Inferior parietal cortex (tissue), 1 donor: Measurements from ENCODE around the gene KEAP1.
A peak's percentile ranks its signal among the peaks of the same experiment; 100 is the strongest.
"Not testable (repeated sequence)": the region's sequence is repeated elsewhere in the genome, so short reads cannot be mapped to it uniquely, and the experiment has no call there.

Source experiments
- DNase-seq: peaks from one replicate; pipeline ENCODE4 v3.0.0-alpha.2; 2016; ENCODE audit errors: extremely low spot score

KEAP1 gene

DNA sequence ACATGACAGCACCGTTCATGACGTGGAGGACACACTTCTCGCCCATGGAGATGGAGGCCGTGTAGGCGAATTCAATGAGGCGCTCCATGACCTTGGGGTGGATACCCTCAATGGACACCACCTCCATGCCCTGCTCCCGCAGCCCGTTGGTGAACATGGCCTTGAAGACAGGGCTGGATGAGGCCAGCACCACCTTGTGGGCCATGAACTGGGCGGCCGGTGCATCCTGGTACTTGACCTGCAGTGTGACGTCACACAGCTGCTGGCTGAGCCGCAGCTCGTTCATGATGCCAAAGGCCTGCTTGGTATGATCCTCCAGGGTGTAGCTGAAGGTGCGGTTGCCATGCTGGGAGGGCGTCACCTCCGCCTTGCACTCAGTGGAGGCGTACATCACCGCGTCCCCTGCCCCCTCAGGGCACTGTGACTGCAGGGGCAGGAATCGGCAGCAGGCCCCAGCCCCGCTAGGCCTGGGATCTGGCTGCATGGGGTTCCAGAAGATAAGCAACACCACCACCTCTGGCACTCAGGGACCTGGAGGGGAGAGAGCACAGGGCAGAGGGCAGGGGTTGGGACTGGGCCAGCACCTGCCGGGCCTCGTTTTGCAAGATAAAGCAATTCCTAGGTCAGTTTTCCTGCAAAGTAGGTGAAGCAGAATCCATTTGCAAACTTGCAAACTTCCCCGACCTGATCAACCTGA is 3.5 kb downstream of the KEAP1 start:
- DNase-seq, result no peak

DNA sequence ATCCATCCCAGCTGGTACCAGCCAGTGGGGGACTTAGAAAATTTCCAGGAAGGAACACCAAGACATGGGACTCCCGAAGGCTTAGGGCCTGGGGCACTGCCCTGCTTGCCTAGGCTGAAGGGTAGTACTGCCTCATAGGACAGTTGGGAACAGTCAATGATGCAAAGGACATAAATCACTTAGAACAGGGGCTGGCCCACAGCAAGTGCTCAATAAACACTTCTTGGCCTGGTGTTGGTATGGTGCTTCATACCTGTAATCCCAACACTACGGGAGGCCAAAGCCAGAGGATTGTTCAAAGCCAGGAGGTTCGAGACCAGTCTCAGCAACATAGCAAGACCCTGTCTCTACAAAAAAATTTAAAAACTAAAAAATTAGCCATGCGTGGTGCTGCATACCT is 5.8 kb downstream of the KEAP1 start:
- DNase-seq, result no peak

DNA sequence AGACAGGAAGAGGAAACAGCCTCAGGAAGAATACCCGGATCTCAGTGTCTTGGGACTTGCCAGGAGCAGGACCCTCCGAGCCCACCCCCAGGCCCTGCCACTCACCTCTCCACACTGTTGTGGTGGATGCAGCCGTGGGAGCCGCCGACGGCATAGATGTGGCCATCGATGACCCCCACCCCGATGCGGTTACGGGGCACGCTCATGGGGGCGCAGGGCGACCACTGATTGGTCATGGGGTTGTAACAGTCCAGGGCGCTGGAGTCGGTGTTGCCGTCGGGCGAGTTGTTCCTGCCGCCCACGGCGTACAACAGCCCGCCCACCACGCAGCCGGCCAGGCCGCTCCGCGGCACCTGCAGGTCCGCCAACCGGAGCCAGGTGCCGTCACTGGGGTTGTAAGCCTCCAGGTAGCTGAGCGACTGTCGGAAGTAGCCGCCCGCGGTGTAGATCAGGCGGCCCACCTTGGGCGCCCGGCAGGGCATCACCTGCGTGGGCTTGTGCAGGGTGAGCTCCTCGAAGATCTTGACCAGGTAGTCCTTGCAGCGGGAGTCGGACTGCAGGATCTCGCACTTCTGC is 11.6 kb downstream of the KEAP1 start:
- DNase-seq, result no peak

DNA sequence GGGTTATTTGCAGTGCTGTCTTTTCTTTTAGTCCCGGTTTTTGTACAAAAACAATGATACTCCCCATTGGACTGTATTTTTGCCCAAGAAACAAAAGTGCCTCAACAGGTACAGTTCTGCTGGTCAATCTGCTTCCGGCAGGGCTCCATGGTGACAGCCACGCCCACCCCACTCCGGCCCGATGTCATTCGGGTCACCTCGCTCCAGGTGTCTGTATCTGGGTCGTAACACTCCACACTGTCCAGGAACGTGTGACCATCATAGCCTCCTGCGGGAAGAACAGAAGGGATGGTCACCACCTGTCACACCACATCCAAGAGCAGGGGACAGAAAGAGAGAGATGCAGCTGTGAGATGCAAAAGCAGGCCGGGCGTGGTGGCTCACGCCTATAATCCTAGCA is 16.6 kb downstream of the KEAP1 start:
- DNase-seq, result no peak

DNA sequence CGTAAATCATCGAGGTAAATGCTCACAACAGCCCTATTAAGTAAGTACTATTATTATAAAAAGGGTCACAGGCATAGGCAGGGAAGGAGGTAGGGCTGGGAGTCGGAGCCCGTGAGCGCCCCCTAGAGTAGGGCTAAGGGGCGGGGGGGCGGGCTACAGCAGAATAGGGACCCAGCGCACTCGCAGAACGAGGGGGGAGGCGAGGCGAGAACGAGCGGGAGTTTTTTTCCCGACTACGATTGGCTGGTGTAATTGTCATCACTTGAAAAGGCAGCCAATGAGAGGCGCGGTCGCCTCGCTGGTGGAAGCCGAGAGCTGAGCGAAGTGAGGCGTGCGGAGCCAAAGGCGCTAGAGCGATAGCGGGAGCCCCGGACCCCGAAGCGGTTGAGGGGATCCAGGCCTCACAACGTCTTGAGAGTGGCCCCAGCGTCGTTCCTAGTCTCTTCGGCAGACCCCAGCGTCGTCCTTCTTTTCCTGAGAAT is 24.2 kb downstream of the KEAP1 start:
- peak; percentile 98 for DNase-seq

DNA sequence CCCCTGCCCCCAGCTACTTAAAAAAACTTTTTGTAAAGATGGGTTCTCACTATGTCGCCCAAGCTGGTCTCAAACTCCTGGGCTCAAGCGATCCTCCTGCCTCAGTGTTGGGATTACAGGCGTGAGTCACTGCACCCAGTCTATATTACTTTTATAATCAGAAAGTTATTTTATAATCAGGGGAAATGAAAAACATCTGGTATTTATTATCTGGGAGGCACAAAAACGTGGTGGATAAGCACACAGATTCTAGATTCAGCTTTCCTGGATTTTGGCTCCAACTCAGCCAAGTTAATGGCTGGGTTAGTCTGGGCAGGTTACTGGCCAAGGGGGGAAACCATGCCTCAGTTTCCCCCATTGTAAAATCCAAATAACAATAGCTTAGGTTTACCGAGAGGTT is 24.7 kb downstream of the KEAP1 start:
- DNase-seq, result no peak

DNA sequence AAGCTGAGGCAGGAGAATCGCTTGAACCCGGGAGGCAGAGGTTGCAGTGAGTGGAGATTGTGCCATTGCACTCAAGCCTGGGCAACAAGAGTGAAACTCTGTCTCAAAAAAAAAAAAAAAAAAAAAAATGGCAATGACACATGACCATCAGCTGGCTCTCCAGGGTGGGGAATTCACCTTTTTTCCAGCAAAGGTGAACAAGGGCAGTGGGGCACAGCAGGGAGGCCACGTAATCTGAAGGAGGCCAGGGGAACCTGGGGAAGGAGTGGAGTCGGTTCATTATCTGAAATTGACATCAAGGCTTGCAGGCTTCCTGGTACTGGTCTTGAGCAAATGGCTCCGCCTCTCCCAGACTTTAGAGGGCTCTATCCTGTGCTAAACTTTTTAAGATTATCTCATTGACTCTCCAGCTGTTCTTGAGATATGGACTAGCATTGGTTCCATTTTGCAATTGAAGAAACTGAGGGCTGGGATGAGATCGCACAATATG is 28.1 kb downstream of the KEAP1 start:
- DNase-seq, result no peak

DNA sequence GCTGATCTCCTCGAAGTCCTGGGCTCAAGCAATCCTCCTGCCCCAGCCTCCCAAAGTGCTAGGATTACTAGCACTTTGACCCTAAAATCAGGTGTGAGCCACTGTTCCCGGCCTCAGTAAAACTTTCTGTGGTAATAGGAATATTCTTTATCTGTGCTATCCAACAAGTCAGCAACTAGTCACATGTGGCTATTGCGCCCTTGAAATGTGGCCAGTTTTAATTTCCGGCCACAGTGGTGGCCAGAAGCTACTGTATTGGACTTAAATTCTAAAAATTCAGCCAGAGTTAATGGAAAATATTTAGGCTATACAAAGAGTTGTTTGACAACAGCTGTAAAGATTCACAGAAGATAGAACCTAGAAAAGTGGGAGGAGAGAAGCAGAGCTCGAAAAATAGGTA is 30.0 kb downstream of the KEAP1 start:
- DNase-seq, result no peak

DNA sequence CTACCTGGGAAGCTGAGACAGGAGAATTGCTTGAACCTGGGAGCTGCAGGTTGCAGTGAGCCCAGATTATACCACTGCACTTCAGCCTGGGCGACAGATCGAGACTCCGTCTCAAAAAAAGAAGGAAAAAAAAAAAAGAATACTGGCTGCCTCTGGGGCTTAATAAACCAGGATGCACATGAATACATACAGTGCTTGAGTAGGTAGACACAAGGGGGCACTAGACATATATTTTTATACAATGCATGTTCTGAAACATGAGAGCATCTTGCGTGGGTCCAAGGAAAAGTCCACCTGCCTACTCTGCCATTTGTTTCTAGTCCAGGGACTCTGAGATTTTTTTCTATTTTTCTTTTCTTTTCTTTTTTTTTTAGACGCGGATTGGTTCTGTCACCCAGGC is 31.2 kb downstream of the KEAP1 start:
- no peak for DNase-seq

DNA sequence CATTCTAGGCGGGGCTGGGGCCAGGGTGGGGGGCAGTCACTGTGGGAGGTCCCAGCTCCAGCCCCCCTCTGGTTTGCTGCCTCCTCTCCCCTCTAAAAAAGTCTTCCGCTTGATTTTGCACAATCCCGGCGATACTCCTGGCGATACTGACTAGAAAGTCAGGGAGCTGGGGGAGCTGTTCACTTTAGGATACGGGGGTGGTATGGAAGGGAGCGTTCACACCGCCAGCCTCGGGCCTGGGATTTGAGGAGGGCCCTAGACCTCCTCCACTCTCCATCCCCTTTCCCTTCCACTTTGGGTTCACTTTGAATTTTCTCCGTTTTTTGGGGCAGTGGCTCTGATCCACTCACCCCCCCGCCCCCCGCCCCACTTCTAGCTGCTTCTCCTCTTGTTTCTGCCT is 35.0 kb downstream of the KEAP1 start:
- DNase-seq, result no peak

DNA sequence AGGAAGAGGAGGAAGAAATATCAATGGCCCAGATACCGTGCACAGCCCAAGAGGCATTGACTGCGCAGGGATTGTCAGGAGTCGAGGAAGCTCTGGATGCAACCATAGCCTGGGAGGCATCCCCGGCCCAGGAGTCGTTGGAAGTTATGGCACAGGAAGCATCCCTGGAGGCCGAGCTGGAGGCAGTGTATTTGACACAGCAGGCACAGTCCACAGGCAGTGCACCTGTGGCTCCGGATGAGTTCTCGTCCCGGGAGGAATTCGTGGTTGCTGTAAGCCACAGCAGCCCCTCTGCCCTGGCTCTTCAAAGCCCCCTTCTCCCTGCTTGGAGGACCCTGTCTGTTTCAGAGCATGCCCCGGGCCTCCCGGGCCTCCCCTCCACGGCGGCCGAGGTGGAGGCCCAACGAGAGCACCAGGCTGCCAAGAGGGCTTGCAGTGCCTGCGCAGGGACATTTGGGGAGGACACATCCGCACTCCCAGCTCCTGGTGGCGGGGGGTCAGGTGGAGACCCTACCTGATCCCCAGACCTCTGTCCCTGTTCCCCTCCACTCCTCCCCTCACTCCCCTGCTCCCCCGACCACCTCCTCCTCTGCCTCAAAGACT is 36.0 kb downstream of the KEAP1 start:
- DNase-seq, result no peak

DNA sequence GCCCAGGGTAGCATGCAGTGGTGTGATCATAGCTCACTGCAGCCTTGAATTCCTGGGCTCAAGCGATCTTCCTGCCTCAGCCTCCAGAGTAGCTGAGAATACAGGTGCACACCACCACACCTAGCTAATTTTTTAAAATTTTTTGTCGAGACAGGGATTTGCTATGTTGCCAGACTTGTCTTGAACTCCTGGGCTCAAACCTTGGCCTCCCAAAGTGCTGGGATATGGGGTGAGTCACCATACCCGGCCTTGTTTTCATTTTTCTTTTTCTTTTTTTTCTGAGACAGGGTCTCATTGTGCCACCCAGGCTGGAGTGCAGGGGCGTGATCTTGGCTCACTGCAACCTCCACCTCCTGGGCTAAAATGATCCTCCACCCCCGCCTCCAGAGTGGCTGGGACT is 38.7 kb downstream of the KEAP1 start:
- DNase-seq, result no peak

DNA sequence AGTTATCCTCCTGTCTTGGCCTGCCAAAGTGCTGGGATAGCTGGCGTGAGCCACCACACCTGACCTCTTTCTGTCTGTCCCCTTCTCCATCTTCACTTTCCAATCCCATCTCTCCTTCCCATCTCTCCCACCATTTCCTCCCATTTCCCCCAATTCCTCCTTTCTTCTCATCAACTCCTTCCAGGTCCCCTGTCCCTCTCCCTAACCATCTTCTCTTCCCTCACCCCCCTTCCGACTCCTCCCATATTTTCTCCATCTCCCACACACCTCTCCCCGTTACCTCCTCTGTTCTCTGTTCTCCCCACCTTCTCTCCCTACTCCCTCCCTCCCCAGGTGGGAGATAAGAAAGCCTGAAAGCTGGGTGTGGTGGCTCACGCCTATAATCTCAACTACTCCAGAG is 40.6 kb downstream of the KEAP1 start:
- no peak for DNase-seq

DNA sequence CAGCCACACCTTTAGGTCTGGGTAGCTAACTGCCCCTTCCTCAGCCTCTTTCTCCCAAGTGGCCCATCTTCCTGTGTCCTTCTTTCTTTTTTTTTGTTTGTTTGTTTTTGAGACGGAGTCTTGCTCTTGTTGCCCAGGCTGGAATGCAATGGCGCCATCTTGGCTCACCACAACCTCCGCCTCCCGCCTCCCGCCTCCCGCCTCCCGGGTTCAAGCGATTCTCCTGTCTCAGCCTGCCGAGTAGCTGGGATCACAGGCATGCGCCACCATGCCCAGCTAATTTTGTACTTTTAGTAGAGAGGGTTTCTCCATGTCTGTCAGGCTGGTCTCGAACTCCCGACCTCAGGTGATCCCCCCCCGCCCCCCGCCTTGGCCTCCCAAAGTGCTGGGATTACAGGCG is 41.1 kb downstream of the KEAP1 start:
- DNase-seq, result not testable (repeated sequence)

DNA sequence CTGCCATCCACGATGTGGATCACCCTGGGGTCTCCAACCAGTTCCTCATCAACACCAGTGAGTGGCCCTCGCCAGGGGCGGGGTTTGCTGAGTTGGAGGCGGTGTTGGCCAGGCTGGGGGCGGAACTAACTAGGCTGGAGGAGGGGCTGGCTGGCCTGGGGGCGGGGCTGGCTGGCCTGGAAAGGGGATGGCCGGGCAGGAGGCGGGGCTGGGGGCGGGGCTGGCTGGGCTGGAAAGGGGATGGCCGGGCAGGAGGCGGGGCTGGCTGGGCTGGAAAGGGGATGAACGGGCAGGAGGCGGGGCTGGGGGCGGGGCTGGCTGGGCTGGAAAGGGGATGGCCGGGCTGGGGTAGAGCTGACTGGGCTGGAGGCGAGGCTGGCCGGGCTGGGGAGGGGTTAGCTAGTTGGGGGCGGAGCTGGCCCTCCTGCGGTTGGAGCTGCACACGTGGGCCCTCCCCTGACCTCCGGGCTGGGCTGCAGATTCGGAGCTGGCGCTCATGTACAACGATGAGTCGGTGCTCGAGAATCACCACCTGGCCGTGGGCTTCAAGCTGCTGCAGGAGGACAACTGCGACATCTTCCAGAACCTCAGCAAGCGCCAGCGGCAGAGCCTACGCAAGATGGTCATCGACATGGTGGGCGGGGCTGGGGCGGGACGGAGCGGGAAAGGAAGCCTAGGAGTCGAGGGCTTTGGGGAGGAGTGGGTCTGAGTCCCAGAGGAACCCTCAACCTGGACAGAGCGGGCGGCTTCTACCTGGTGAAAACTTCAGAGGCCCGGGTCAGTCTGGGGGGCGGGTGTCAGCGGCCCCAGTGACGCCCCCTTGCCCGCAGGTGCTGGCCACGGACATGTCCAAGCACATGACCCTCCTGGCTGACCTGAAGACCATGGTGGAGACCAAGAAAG is 41.9 kb downstream of the KEAP1 start:
- DNase-seq, result no peak

DNA sequence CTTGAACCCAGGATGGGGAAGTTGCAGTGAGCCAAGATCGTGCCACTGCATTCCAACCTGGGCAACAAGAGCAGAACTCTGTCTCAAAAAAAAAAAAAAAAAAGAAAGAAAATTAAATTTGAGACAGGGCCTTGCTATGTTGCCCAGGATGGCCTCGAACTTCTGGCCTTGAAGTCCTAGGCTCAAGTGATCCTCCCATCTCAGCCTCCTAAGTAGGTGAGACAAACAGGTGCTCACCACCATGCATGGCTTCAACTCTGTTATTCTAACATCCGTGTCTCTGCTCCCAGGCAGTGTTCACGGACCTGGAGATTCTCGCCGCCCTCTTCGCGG is 42.5 kb downstream of the KEAP1 start:
- DNase-seq, result no peak

DNA sequence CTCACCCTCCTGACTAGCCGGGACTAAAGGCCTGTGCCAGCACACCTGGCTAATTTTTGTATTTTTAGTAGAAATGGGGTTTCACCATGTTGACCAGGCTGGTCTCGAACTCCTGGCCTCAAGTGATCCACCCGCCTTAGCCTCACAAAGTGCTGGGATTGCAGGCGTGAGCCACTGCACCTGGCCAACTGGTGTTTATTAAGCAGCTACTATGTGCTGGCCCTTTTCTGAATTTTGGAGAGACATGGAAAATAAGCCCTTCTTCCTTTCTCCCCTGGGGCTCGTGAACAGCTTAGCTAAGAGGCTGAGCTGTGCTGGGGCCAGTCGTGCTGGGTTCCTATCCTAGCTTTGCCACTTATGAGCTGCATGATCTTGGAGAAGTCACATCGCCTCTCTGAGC is 44.4 kb downstream of the KEAP1 start:
- not testable (repeated sequence) for DNase-seq

DNA sequence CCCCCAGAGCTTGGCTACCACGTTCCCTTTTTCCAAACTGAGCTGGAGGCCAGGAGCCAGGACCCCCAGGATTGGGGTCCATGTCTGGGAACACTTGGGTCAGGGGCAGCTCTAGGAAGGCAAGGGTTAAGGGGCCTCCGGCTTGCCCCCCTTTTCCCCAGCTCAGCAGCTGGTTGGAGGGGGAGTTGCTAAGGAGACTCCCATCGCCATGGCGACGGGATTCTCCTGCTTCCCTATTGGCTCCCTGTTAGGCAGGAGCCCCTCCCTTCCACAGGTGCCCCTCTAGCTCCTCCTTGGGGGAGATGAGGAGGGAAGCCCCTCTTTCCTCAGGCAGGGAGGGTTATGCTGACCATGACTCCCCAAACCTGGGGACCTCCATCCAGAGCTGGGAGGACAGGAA is 48.9 kb downstream of the KEAP1 start:
- DNase-seq, result peak; percentile 69

DNA sequence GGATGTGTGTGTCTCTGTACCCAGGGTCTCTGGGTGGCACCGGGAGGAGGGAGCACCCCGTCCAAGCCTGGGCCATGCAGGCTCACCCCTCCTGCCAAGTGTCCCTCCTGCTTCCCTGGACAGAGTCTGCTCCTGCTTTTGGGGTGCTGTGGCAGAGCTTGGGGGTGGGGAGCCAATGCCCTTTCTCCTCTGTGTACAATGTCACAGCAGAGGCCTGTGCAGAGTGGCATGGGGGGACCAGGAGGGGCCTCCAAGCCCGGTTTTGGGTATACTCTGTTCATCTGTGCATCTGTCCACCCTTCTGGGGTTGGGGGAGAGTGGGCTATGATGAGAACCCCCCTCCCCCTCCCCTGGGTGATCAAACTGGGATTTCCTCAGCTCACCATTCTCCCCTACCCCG is 49.3 kb downstream of the KEAP1 start:
- no peak for DNase-seq

DNA sequence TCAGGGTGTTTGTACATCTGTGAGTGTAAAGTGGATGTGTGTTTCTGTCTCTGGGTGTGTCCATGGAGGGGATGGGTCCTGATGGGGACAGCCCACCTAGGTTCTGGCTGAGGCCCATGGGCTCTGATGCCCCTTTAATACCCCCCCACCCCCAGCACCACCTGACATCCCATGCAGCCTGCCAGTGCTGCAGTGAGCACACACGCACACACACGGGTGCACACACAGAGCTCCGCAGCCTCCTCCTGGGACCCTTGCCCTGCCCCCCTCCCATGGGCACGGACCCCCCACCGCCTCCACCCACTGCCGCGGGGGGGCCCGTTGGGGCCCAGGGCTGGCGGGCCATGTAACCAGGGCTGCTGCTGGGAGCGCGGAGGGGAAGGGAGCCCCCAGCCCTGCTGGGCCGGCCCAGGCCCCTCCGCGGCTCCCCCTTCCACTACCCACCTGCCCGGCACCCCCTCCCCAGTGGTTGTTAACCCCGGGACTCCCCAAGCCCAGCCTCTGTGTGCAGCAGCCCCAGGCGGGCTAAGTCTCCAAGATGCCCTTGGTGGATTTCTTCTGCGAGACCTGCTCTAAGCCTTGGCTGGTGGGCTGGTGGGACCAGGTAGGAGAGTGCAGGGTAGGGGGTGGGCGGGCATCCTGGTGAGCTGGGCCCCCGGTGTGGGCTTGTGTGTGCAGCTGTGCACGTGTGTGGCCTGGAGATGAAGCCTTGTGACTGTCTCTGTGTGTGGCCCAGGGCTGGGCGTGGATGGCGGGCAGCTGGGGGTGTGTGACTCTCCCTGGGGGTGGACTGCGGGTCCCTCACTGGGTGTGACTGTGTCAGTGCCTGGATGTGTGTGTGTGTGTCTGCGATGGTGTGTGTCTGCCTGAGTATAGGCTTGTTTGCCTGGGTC is 50.2 kb downstream of the KEAP1 start:
- DNase-seq, result peak; percentile 2
